RWPE2 (cell line): ENCODE measurements around the gene UTS2B.

Experiments used
- ATAC-seq: fragments of 200-7000 bp; cut with Tn5 transposase; 3 replicates; pipeline ENCODE4 v1.9.1; 2021; ENCODE audit warnings: low read depth
- DNase-seq: peaks from one replicate; pipeline ENCODE4 v3.0.0-alpha.2; 2020; ENCODE audit warnings: low spot score
- H3K27ac ChIP-seq: fragments of 450-650 bp; 2 replicates; pipeline ENCODE4 v1.5.1; 2017; ENCODE audit warnings: mild to moderate bottlenecking; ENCODE audit not compliant: poor library complexity, severe bottlenecking
- H3K27me3 ChIP-seq: fragments of 250-450 bp; sonication (Bioruptor Pico); 2 replicates; pipeline ENCODE4 v1.5.1; 2021; ENCODE audit warnings: mild to moderate bottlenecking, moderate library complexity; ENCODE audit not compliant: insufficient read depth, poor library complexity, severe bottlenecking
- H3K36me3 ChIP-seq: fragments of 250-450 bp; sonication (Bioruptor Pico); 2 replicates; pipeline ENCODE4 v1.5.1; 2020; ENCODE audit warnings: low read depth, mild to moderate bottlenecking, moderate library complexity
- H3K4me1 ChIP-seq: fragments of 250-450 bp; sonication (Bioruptor Pico); 2 replicates; pipeline ENCODE4 v1.5.1; 2021; ENCODE audit warnings: mild to moderate bottlenecking, moderate library complexity; ENCODE audit not compliant: insufficient read depth, poor library complexity, severe bottlenecking
- H3K4me3 ChIP-seq: fragments of 250-450 bp; sonication (Bioruptor Pico); 2 replicates; pipeline ENCODE4 v1.5.1; 2021; ENCODE audit warnings: mild to moderate bottlenecking, moderate library complexity; ENCODE audit not compliant: severe bottlenecking
- H3K9me3 ChIP-seq: fragments of 250-450 bp; sonication (Bioruptor Pico); 2 replicates; pipeline ENCODE4 v1.5.1; 2021; ENCODE audit warnings: mild to moderate bottlenecking, moderate library complexity; ENCODE audit not compliant: severe bottlenecking
- CTCF ChIP-seq: fragments of 450-650 bp; IDR thresholded peaks from one replicate; pipeline ENCODE4 v1.5.1; 2017; ENCODE audit warnings: mild to moderate bottlenecking, moderate library complexity; ENCODE audit not compliant: poor library complexity, severe bottlenecking

Gene UTS2B

GRCh38 chr3:191321019-191321767 is 9.1 kb downstream of the UTS2B start:
- Histone ChIP-seq H3K27ac (no peak overlapping the region), H3K4me1 (no peaks in the 10 kb centered on the region), H3K9me3 (no peaks in the 10 kb centered on the region), H3K4me3 (no peak overlapping the region), H3K27me3 (no peaks in the 10 kb centered on the region), H3K36me3 (no peaks in the 10 kb centered on the region)
- ATAC-seq (no peak), DNase-seq (no peak)
- no peak for TF ChIP-seq CTCF

- Histone ChIP-seq H3K4me1 (no peaks in the 10 kb centered on the region), H3K27me3 (no peaks in the 10 kb centered on the region), H3K4me3 (no peak overlapping the region), H3K36me3 (no peaks in the 10 kb centered on the region), H3K9me3 (no peaks in the 10 kb centered on the region), H3K27ac (no peak overlapping the region)
- DNase-seq (no peak), ATAC-seq (peak; percentile 35; the same call in 1 of the 3 replicates)
- no peak for TF ChIP-seq CTCF
Measured at GRCh38 chr3:191320316-191320715, 10.0 kb downstream of the UTS2B start.

GRCh38 chr3:191316876-191317603 is 13.3 kb downstream of the UTS2B start:
- DNase-seq, result peak; percentile 43
- no peak overlapping the region for H3K27ac ChIP-seq
- no peaks in the 10 kb centered on the region for H3K4me1 ChIP-seq
- no peak overlapping the region for H3K4me3 ChIP-seq
- ATAC-seq, result no peak
- no peak for TF ChIP-seq CTCF
- no peaks in the 10 kb centered on the region for H3K27me3 ChIP-seq
- H3K9me3 ChIP-seq, result no peaks in the 10 kb centered on the region
- no peaks in the 10 kb centered on the region for H3K36me3 ChIP-seq

GRCh38 chr3:191314109-191314728 is 16.1 kb downstream of the UTS2B start:
- Histone ChIP-seq H3K36me3 (no peaks in the 10 kb centered on the region), H3K4me1 (no peaks in the 10 kb centered on the region), H3K9me3 (no peaks in the 10 kb centered on the region), H3K27me3 (no peaks in the 10 kb centered on the region), H3K4me3 (no peak overlapping the region), H3K27ac (no peak overlapping the region)
- ATAC-seq, result no peak
- no peak for TF ChIP-seq CTCF
- no peak for DNase-seq
